ENCODE measurements around the gene RPTOR.

Gene RPTOR

DNA sequence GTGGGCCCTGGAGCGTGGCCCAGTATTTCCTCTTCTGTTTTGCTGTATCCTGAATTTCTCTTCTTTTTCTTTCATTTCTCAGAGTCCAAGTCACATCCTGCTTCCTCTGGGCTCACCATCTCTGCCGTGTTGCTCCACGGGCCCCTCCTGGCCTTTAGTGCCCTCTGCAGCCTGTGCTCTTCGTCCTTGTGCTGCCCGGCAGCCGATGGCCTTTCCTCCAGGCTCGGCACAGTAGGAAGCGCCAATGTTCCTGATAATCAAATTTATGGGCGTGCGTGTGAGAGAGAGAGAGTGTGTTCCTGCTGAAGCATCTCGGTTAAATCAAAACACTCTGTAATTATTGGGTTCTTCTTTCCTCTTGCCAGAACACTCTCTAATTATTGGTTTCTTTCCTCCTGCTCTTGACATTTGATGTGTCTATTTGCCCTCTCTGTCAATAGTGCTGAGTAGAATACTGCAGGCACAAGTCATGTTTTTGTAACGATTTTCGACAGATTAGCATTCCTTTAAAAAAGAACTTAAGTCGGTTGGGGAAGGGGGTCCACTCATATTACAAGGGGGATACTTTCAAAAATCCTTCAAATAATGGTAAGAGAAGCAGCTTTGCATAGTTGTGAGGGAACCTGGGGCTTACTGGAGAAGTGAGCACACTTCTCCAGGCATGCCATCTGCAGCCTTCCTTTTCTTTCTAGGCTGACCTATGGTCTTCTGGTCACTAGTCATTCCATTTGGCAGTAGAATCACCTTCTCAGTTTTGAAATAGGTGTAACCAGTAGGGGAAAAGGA is 126.6 kb downstream of the RPTOR start:
- Histone ChIP-seq H3K4me2 (ENCODE audit: low read length) (no peak overlapping the region), H3K9ac (no peak overlapping the region), H3K27ac (no peak overlapping the region), H3K79me2 (peaks cover 26% of the 10 kb centered on the region), H3K27me3 (ENCODE audit: control insufficient read depth, insufficient read depth, low read length) (no peaks in the 10 kb centered on the region), H3K4me1 (no peaks in the 10 kb centered on the region), H2AFZ (no peak overlapping the region), H3K4me3 (ENCODE audit: low read depth, low read length) (no peak overlapping the region), H3K36me3 (ENCODE audit: control insufficient read depth, insufficient read depth, low read length) (no peaks in the 10 kb centered on the region), H3K9me3 (ENCODE audit: control insufficient read depth, low read length) (no peaks in the 10 kb centered on the region)
- TF ChIP-seq, protein P1, sequence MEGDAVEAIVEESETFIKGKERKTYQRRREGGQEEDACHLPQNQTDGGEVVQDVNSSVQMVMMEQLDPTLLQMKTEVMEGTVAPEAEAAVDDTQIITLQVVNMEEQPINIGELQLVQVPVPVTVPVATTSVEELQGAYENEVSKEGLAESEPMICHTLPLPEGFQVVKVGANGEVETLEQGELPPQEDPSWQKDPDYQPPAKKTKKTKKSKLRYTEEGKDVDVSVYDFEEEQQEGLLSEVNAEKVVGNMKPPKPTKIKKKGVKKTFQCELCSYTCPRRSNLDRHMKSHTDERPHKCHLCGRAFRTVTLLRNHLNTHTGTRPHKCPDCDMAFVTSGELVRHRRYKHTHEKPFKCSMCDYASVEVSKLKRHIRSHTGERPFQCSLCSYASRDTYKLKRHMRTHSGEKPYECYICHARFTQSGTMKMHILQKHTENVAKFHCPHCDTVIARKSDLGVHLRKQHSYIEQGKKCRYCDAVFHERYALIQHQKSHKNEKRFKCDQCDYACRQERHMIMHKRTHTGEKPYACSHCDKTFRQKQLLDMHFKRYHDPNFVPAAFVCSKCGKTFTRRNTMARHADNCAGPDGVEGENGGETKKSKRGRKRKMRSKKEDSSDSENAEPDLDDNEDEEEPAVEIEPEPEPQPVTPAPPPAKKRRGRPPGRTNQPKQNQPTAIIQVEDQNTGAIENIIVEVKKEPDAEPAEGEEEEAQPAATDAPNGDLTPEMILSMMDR (IDR thresholded peaks at IDR 0.05) = no peak

DNA sequence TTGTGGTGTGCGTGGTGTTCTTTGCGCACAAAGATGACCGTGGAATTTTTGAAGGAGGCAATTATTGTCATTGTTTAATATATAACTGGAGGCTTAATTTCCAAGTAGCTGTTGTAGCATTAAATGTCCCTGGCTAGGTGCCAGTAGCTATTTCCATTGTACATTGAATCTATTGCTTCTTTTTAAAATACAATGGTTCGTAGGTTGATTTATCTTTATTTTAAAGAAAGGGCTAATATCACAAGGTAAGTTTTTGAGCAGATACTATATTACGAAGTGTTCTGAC is 127.1 kb downstream of the RPTOR start:
- Histone ChIP-seq H3K79me2 (peaks cover 27% of the 10 kb centered on the region), H3K27ac (no peak overlapping the region), H3K27me3 (ENCODE audit: control insufficient read depth, insufficient read depth, low read length) (no peaks in the 10 kb centered on the region), H3K4me3 (ENCODE audit: low read depth, low read length) (no peak overlapping the region), H2AFZ (no peak overlapping the region), H3K36me3 (ENCODE audit: control insufficient read depth, insufficient read depth, low read length) (no peaks in the 10 kb centered on the region), H3K9ac (no peak overlapping the region), H3K9me3 (ENCODE audit: control insufficient read depth, low read length) (no peaks in the 10 kb centered on the region), H3K4me1 (no peaks in the 10 kb centered on the region), H3K4me2 (ENCODE audit: low read length) (no peak overlapping the region)
- TF ChIP-seq, protein P1 (IDR thresholded peaks at IDR 0.05) = no peak

GRCh38 chr17:80673152-80673920 is 128.7 kb downstream of the RPTOR start:
- H3K4me3 ChIP-seq (ENCODE audit: low read depth, low read length) = no peak overlapping the region
- H3K4me1 ChIP-seq = no peaks in the 10 kb centered on the region
- H3K9me3 ChIP-seq (ENCODE audit: control insufficient read depth, low read length) = no peaks in the 10 kb centered on the region
- no peaks in the 10 kb centered on the region for H3K36me3 ChIP-seq (ENCODE audit: control insufficient read depth, insufficient read depth, low read length)
- H2AFZ ChIP-seq = no peak overlapping the region
- peaks cover 26% of the 10 kb centered on the region for H3K79me2 ChIP-seq
- no peaks in the 10 kb centered on the region for H3K27me3 ChIP-seq (ENCODE audit: control insufficient read depth, insufficient read depth, low read length)
- no peak overlapping the region for H3K9ac ChIP-seq
- H3K27ac ChIP-seq = no peak overlapping the region
- H3K4me2 ChIP-seq (ENCODE audit: low read length) = no peak overlapping the region
- TF ChIP-seq, protein P1 (IDR thresholded peaks at IDR 0.05) = no peak

DNA sequence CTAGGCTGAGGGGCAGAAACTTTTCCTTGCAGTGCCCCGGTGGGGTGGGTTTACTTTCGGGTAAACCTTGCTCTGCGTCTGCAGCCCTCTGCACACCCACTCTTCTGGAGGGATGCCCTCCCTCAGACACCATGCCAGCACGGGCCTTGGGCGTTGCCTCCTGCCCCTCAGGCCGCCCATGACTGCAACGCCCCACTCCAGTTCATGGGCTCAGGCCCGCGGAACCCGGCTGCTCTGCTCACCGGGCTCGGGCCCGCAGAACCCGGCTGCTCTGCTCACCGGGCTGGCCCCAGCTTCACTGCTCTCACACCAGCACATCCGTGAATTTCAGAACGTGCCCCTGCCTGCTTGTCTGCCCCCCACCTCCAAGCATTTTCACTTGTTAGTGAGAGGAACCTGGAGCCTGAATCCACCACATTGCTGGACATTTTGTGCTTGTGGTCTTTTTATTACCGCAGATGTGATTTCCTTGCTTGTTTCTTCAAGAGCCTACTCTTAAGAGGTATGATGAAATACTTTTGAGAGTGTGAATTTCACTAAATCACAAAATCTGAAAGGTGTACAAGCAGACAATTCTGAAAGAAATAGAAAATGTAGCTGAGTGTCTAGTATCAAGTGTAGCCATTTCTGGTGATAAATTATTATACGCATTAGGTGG is 130.9 kb downstream of the RPTOR start:
- Histone ChIP-seq H3K4me2 (ENCODE audit: low read length) (no peak overlapping the region), H3K79me2 (peaks cover 18% of the 10 kb centered on the region), H3K4me1 (no peaks in the 10 kb centered on the region), H3K36me3 (ENCODE audit: control insufficient read depth, insufficient read depth, low read length) (no peaks in the 10 kb centered on the region), H3K27ac (no peak overlapping the region), H3K9ac (no peak overlapping the region), H3K9me3 (ENCODE audit: control insufficient read depth, low read length) (no peaks in the 10 kb centered on the region), H3K27me3 (ENCODE audit: control insufficient read depth, insufficient read depth, low read length) (no peaks in the 10 kb centered on the region), H3K4me3 (ENCODE audit: low read depth, low read length) (no peak overlapping the region), H2AFZ (no peak overlapping the region)
- TF ChIP-seq, protein P1 (IDR thresholded peaks at IDR 0.05) = no peak

Measured in parathyroid adenoma (tissue), 2 donors.